Prostate gland (tissue), 2 donors: ENCODE results near the gene CCDC158. TPM values are rescaled to one million over a fixed set of nuclear protein-coding genes. Genes with fewer than 3 reads are reported as not detected.

Experiments used
- DNase-seq: peaks from one replicate; pipeline ENCODE4 v3.0.0-alpha.2; 2019; ENCODE audit warnings: low spot score
- H3K27ac ChIP-seq, 2 donors: fragments of 200-600 bp; sonication (generic); 2 replicates each; pipeline ENCODE4 v1.5.1; 2017 to 2019
- H3K27me3 ChIP-seq: fragments of 200-600 bp; sonication (generic); replicated peaks from 2 replicates; pipeline ENCODE4 v1.5.1; 2019; ENCODE audit not compliant: insufficient read depth
- H3K36me3 ChIP-seq, 2 donors: fragments of 200-600 bp; sonication (generic); 1 replicate in 1 of 2; 2 replicates in 1 of 2; pipeline versions ENCODE4 v1.5.1 to v1.8.1; 2017 to 2019
- H3K4me1 ChIP-seq: fragments of 200-600 bp; sonication (generic); replicated peaks from 2 replicates; pipeline ENCODE4 v1.5.1; 2019
- H3K4me3 ChIP-seq, 2 donors: fragments of 200-600 bp; sonication (generic); 2 replicates each; pipeline ENCODE4 v1.5.1; 2017 to 2019
- H3K9me3 ChIP-seq: fragments of 200-600 bp; sonication (generic); 2 replicates; pipeline ENCODE4 v1.5.1; 2017
- CTCF ChIP-seq, 4 experiments: fragments of 200-600 bp in 2 of 4; fragments of 450-650 bp in 2 of 4; sonication (generic) in 2 of 4; IDR thresholded peaks; 1 replicate in 3 of 4; 2 replicates in 1 of 4; pipeline ENCODE4 v1.5.1; 2016 to 2019; ENCODE audit warnings: antibody characterized with exemption in 4 of 4, mild to moderate bottlenecking in 2 of 4, moderate library complexity in 2 of 4
- POLR2A ChIP-seq: fragments of 450-650 bp; IDR thresholded peaks from one replicate; pipeline ENCODE4 v1.6.1; 2016; ENCODE audit warnings: antibody characterized with exemption, mild to moderate bottlenecking
- POLR2AphosphoS5 ChIP-seq: sonication (generic); formaldehyde crosslinking; IDR thresholded peaks from one replicate; pipeline ENCODE4 v1.6.1; 2017; ENCODE audit warnings: antibody characterized with exemption
- WGBS: methylation state at CpG from one replicate; pipeline ENCODE4 v1.1.5; 2018; 5-methylcytosine and 5-hydroxymethylcytosine counted together
- intact Hi-C: fragments of 100-400 bp; cut with DNase I; formaldehyde crosslinking; loops from one replicate; pipeline ENCODE4 v1.14.2; 2022
- total RNA-seq, 2 donors: library from RNA; depleted of rRNA; stranded (reverse); fragments of >200 nt; gene quantifications; one replicate each; pipeline ENCODE4 v1.1.0, GENCODE V29; 2016

CCDC158 gene
- total RNA-seq, 2 donors from 2014 or later = 4.9 TPM; not detected in 1

- TF ChIP-seq CTCF (IDR thresholded peaks at IDR 0.05) = no peak
- no peak for TF ChIP-seq POLR2AphosphoS5
- no peak for TF ChIP-seq POLR2A
- intact Hi-C loops = no loop called here
These were observed 98.7 kb downstream of the CCDC158 start for GRCh38 chr4:76322236-76322635.

GRCh38 chr4:76316131-76316530, 104.8 kb downstream of the CCDC158 start:
- no peak for TF ChIP-seq POLR2A
- TF ChIP-seq POLR2AphosphoS5 = no peak
- TF ChIP-seq CTCF (IDR thresholded peaks at IDR 0.05) = no peak
- WGBS = 92% methylated on average over 1 of the region's 1 CpG
- H3K27me3 ChIP-seq = no peaks in the 10 kb centered on the region

More at GRCh38 chr4:76322236-76322635, 98.7 kb downstream of the CCDC158 start:
- Histone ChIP-seq H3K36me3 (no peaks in the 10 kb centered on the region), H3K9me3 (no peaks in the 10 kb centered on the region), H3K27me3 (no peaks in the 10 kb centered on the region), H3K4me1 (no peaks in the 10 kb centered on the region), H3K4me3 (no peak overlapping the region), H3K27ac (no peak overlapping the region)
- WGBS = 87% methylated on average over 3 of the region's 3 CpGs
- no peak for DNase-seq

GRCh38 chr4:76315267-76315918, 105.5 kb downstream of the CCDC158 start:
- TF ChIP-seq CTCF (IDR thresholded peaks at IDR 0.05) (no peak), POLR2AphosphoS5 (no peak), POLR2A (no peak)
- Histone ChIP-seq H3K27ac (no peak overlapping the region), H3K4me3 (no peak overlapping the region), H3K4me1 (peaks cover 2% of the 10 kb centered on the region), H3K9me3 (no peaks in the 10 kb centered on the region), H3K36me3 (no peaks in the 10 kb centered on the region), H3K27me3 (no peaks in the 10 kb centered on the region)
- 85% methylated on average over 7 of the region's 7 CpGs for WGBS
- intact Hi-C loops = no loop called here
- no peak for DNase-seq

More at GRCh38 chr4:76316131-76316530, 104.8 kb downstream of the CCDC158 start:
- Histone ChIP-seq H3K4me3 (no peak overlapping the region), H3K27ac (no peak overlapping the region), H3K9me3 (no peaks in the 10 kb centered on the region), H3K4me1 (peaks cover 2% of the 10 kb centered on the region), H3K36me3 (no peaks in the 10 kb centered on the region)
- intact Hi-C loops = no loop called here
- no peak for DNase-seq

GRCh38 chr4:76313547-76313946, 107.4 kb downstream of the CCDC158 start:
- H3K4me1 ChIP-seq = peaks cover 2% of the 10 kb centered on the region
- intact Hi-C loops = no loop called here
- no peak overlapping the region for H3K4me3 ChIP-seq
- DNase-seq = no peak
- no peak overlapping the region for H3K27ac ChIP-seq
- TF ChIP-seq POLR2AphosphoS5 (no peak), POLR2A (no peak), CTCF (IDR thresholded peaks at IDR 0.05) (no peak)
- WGBS = 91% methylated on average over 2 of the region's 2 CpGs
- H3K36me3 ChIP-seq = no peaks in the 10 kb centered on the region
- H3K9me3 ChIP-seq = no peaks in the 10 kb centered on the region
- no peaks in the 10 kb centered on the region for H3K27me3 ChIP-seq

- DNase-seq = no peak
- 78% methylated on average over 1 of the region's 1 CpG for WGBS
- no peak for TF ChIP-seq POLR2AphosphoS5
- no peak for TF ChIP-seq CTCF (IDR thresholded peaks at IDR 0.05)
- TF ChIP-seq POLR2A = no peak
- H3K9me3 ChIP-seq = no peaks in the 10 kb centered on the region
- no peaks in the 10 kb centered on the region for H3K27me3 ChIP-seq
- H3K4me1 ChIP-seq = peaks cover 5% of the 10 kb centered on the region
- intact Hi-C loops = no loop called here
- no peak overlapping the region for H3K27ac ChIP-seq
- no peak overlapping the region for H3K4me3 ChIP-seq
- no peaks in the 10 kb centered on the region for H3K36me3 ChIP-seq
These were observed 108.5 kb downstream of the CCDC158 start for GRCh38 chr4:76312457-76312856.
